DMS153 (cell line): ENCODE results near the gene BORA.
"Not testable (repeated sequence)": the region's sequence is repeated elsewhere in the genome, so short reads cannot be mapped to it uniquely, and the experiment has no call there.

Source experiments
- DNase-seq: peaks from one replicate; lab custom pipeline; 2025; lab: John Stamatoyannopoulos, UW

BORA gene

GRCh38 chr13:72763411-72763810 lies 35.7 kb downstream of the BORA start:
- no peak for DNase-seq

DNA sequence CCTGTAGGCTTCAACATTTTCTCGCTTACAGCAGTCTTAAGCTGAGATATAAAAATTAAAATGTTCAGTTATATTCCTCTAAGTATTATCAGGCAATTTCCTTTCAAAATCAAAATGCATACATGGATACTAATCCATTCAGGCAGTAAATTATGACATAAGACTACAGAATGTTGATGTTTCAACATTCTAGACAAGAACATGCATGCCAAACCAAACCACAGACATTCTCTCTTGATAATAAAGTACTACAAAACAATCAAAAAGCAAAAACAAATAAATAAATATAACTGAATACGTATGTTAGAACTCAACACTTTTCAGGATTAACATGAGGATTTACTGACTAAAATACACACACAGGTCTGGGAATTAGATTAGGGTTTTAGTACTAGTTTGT lies 46.3 kb downstream of the BORA start:
- DNase-seq = no peak

GRCh38 chr13:72781451-72782439 lies 54.0 kb downstream of the BORA start, which contains the start of the genes DIS3 and PIBF1:
DIS3 (minus strand) TSS chr13:72781900; CDS start chr13:72781832, 68 bp downstream.
PIBF1 (plus strand) TSS chr13:72782133; CDS start chr13:72783470, 1,337 bp downstream.
- peak; percentile 97 for DNase-seq

DNA sequence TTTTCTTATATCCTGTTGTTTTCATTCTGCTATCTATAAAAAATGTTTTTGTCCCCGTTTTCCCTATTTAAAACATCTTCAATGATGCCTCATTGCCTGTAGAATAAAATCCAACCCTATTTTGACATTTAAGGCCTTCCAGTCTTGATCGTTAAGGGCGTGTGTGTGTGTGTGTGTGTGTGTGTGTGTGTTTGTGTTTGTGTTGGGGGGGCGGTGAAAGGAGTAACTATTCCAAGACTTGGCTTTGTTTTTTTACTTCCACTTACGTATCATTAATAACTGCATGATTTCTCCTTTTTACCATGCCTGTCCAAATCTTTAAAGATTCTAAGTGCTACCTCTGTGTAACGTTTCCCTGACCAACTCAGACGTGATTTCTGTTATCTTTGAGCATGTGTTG lies 55.0 kb downstream of the BORA start:
- DNase-seq = no peak

DNA sequence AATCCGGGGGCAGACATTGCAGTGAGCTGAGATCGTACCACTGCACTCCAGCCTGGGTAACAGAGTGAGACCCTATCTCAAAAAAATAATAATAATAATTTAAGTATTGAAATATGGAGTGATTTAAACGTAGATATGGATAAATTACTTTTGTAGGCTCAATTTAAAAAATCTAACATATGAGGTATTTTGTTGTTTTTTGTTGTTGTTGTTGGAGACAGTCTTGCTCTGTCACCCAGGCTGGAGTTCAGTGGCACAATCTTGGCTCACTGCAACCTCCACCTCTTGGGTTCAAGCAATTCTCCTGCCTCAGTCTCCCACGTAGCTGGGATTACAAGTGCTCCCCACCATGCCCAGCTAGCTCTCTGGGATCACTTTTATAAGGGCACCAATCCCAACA lies 57.0 kb downstream of the BORA start:
- DNase-seq = not testable (repeated sequence)

- no peak for DNase-seq
Measured at GRCh38 chr13:72788831-72789230, 61.1 kb downstream of the BORA start.

DNA sequence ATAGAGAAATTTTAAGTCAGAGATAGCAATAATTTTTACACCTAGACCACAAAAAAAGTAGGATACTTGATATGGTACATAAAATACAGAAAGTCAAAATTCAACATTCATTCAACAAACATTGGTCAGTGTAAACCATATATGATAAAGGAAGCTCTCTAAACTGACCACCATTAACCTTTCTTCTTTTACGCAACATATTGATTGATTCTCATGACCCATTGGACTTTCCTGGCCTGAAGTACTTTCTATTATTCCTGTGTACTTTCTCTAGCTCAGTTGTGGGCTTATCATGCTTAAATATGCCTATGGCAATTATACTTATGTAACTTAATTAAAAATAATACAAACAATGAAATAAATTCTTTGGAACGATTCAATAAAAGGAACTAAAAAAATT lies 64.9 kb downstream of the BORA start:
- no peak for DNase-seq

DNA sequence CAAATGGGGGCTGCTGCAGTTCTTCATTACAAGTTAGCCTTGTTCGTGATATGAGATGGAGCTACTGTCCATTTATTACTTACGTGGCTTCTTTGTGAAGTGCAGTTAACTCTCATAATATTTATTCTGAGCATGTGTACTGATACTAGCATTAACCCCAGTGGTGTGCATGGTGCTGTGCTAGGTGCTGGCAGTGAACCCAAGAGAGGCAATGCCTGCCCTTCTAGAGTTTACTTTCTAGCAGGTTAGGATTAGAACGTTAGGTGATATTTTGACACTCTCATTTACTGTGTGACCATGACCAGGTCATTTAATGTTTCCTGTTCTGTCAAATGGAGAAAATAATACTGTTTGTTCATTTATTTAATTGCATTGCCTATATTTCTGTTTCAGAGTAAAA lies 71.1 kb downstream of the BORA start:
- DNase-seq = no peak

DNA sequence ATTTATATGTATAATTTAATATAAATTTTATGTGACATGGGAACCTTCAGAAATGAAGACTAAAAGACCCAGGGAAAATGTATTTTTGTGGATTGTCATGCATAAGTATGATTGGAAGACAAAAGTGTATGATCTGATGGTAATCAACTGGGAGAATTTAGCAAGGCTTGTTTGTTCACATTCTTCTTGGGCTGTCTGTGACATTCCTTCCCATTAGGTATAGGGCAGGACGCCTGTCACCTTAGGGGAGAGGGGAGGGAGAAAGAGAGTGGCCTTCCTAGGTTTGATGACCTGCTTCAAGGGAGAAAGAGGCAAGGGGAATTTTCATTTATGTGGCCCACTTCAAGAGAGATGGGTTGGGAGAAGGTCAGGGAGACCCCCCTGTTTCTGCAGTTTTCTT lies 76.6 kb downstream of the BORA start:
- DNase-seq = no peak
